GM04504 (cell line): Measurements from ENCODE around the gene FAM3D.

Experiments used
- DNase-seq: peaks from one replicate; pipeline ENCODE4 v3.0.0-alpha.2; 2012; ENCODE audit warnings: low read depth

The FAM3D gene

GRCh38 chr3:58654466-58654865 is 12.1 kb downstream of the FAM3D start:
- DNase-seq = no peak

GRCh38 chr3:58652624-58653023 is 13.9 kb downstream of the FAM3D start:
- no peak for DNase-seq

GRCh38 chr3:58651276-58651675 is 15.3 kb downstream of the FAM3D start:
- DNase-seq = no peak

- no peak for DNase-seq
Measured at GRCh38 chr3:58647381-58648141, 19.0 kb downstream of the FAM3D start.

- DNase-seq = no peak
Measured at GRCh38 chr3:58646503-58646902, 20.1 kb downstream of the FAM3D start.

- no peak for DNase-seq
Measured at GRCh38 chr3:58645726-58646125, 20.8 kb downstream of the FAM3D start.

- DNase-seq = no peak
Measured at GRCh38 chr3:58642846-58643245, 23.7 kb downstream of the FAM3D start.

- DNase-seq = no peak
Measured at GRCh38 chr3:58640700-58641372, 25.7 kb downstream of the FAM3D start.

- DNase-seq = no peak
Measured at GRCh38 chr3:58639842-58640241, 26.7 kb downstream of the FAM3D start.

- no peak for DNase-seq
Measured at GRCh38 chr3:58639001-58639400, 27.6 kb downstream of the FAM3D start.

- no peak for DNase-seq
Measured at GRCh38 chr3:58638591-58638990, 28.0 kb downstream of the FAM3D start.

GRCh38 chr3:58637509-58637908 is 29.1 kb downstream of the FAM3D start:
- no peak for DNase-seq

- DNase-seq = no peak
Measured at GRCh38 chr3:58635371-58636285, 30.9 kb downstream of the FAM3D start.

- no peak for DNase-seq
Measured at GRCh38 chr3:58633157-58633865, 33.3 kb downstream of the FAM3D start.

- DNase-seq = no peak
Measured at GRCh38 chr3:58631742-58632141, 34.8 kb downstream of the FAM3D start.

GRCh38 chr3:58630710-58631092 is 35.9 kb downstream of the FAM3D start:
- no peak for DNase-seq

- DNase-seq = peak; percentile 30
Measured at GRCh38 chr3:58630076-58630709, 36.4 kb downstream of the FAM3D start.

GRCh38 chr3:58629629-58630028 is 36.9 kb downstream of the FAM3D start:
- DNase-seq = no peak

- DNase-seq = peak; percentile 97
Measured at GRCh38 chr3:58628823-58629562, 37.6 kb downstream of the FAM3D start.

GRCh38 chr3:58627941-58628340 is 38.6 kb downstream of the FAM3D start:
- no peak for DNase-seq

GRCh38 chr3:58627570-58627885 is 39.0 kb downstream of the FAM3D start:
- DNase-seq = no peak
